HG02840 (cell line): ENCODE measurements around the gene DENND2A.
"Not testable (repeated sequence)": the region's sequence is repeated elsewhere in the genome, so short reads cannot be mapped to it uniquely, and the experiment has no call there.

ENCODE experiments used
- ATAC-seq: cut with Tn5 transposase; IDR thresholded peaks from one replicate; pipeline ENCODE4 v1.9.1; 2021; ENCODE audit warnings: mild to moderate bottlenecking, moderate library complexity, moderate number of reproducible peaks; ENCODE audit not compliant: unreplicated experiment, low FRiP score

Gene DENND2A

DNA sequence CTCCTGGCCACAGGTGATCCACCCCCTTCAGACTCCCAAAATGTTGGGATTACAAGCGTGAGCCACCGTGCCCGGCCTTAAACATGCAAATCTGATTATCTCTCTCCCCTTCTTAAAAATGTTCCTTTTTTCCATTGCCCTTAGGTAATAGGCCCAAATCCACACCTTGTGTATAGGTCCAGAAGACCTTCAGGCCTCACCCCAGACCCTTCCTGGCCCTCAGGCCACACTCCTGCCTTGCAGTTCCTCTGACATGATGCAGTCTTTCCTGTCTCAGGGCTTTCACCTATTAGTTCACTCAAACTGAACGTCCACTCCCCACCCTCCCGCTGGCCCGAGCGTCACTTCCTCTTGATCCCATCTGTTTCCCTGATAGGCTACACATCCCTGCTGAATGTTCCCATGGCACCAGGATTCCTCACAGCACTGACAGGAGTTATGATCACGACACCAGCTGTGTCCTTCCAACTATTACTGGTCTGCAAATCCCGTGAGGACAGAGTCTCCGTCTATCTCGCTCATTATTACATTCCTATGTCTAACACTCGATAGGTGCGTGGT lies 46.4 kb downstream of the DENND2A start:
- ATAC-seq = no peak

DNA sequence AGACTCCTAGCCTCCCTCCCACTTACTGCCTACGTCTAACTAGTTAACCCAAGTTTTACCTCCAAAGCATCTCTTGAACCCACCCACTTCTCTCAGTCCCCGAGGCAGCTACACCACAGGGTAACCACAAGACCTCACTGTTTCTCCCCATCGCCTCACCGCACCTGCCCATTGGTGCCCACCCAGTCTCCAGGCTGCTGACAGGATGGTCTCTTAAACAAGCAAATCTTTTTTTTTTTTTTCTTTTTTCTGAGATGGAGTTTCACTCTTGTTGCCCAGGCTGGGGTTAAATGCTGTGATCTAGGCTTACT lies 47.0 kb downstream of the DENND2A start:
- no peak for ATAC-seq

DNA sequence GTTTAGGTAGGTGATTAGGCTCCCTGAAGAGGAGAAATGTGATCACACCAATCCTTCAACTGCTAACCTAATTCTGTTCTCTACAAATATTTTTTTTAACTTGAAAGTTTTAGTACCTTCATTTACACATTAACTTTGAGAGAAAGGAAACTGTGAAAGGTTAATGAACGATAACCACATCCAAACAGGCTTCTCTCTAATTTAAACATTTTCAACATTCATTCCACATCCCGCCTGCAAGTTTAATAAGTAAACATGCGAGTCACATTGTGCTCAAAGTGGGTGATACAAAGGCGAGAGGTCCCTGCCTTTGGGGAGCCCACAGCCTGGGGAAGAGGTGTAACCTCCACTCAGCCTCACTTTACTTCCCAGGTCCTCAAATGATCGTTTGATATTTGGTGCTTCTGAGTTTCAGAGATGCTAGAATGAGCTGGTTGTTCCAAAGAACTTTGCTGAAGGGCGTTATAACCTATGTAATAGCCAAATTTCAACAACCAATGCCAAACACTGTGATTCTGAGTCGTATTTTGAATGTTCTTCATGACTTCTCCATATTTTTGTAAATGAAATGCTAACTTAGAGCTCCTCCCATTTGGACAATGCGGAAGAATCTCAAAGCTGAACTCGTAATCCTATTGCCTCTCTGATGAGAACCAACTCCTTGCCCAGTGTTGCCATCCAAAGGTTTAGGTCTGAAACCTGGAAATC lies 47.5 kb downstream of the DENND2A start:
- no peak for ATAC-seq

DNA sequence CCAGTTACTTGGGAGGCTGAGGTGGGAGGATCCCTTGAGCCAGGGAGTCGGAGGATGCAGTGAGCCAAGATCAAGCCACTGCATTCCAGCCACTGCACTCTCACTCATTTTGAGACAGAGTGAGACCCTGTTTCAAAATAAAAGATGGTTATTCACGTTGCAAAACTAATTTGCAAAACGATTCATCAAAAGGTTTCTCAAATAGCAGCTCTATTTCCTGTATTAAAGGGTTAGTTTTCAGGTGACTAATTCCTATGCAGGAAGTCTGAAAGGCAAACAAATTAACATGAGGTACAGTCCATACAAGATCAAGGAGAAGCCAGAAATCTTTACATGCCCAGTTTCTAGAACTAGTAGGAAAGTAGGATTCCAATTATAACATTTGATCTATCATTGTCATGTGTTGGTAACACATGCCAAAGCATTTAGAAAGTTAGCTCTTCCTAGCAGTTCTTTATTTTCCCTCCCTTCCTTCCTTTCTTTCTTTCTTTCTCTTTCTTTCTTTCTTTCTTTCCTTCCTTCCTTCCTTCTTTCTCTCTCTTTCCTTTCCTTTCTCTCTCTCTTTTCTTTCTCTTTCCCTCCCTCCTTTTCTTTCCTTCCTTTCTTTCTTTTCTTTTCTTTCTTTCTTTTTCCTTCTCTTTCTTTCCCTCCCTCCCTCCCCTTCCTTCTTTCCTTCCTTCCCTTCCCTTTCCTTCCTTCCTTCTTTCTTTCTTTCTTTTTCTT lies 49.3 kb downstream of the DENND2A start:
- no peak for ATAC-seq

DNA sequence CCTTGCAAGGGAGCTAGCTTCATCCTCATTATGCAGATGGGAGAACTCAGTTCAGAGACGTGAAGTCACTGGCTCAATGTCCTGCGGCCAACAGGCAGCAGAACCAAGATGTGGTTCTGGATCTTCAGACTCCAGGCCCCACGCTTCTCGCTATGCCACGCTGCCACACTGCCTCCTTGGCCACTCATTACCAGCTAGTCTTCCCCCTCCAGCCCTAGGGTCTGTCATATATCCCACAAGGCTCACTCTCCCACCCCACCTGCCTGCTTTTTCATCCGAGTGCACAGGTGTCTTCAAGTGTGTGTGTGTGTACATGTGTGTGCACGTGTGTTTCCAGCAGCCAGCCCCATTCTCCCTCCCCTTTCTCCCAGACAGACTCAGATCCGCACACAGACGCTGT lies 53.4 kb downstream of the DENND2A start:
- ATAC-seq = no peak

DNA sequence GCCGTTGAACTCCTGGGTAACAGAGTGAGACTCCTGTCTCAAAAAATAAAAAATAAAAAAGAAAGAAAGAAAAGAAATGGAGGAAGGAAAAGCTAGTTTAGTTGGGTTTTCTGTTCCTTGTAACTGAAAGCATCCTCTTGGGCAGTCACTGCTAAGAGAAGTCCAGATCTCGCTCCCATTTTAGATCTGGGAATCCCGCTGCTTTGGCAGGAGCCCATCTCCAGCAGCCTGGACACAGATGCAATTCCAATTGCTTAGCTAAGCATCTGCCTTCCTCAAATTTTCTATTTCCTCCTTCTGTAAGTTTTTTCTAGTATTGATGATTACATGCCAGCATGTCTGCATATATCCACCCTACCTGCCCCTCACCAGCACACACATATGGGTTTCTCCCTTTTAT lies 54.1 kb downstream of the DENND2A start:
- ATAC-seq = no peak

DNA sequence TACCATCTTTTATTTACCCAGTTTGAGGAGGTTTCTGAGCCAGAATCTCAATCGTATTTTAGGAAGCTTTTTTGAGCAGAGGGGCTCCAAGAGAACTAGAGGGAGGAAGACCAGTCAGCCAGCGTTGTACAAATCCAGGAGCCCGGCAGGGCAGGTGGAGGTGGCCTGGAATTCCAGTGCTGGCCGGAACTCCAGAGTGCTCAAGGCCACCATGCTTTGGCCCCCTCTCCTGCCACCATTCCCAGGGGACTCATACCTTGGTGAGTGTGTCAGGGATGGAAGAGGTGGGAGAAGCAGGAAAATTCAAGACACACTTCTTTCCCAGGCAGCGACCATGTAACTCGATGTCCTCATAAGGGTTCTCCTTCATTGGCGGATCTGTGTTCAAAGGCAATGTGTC lies 55.3 kb downstream of the DENND2A start:
- no peak for ATAC-seq

DNA sequence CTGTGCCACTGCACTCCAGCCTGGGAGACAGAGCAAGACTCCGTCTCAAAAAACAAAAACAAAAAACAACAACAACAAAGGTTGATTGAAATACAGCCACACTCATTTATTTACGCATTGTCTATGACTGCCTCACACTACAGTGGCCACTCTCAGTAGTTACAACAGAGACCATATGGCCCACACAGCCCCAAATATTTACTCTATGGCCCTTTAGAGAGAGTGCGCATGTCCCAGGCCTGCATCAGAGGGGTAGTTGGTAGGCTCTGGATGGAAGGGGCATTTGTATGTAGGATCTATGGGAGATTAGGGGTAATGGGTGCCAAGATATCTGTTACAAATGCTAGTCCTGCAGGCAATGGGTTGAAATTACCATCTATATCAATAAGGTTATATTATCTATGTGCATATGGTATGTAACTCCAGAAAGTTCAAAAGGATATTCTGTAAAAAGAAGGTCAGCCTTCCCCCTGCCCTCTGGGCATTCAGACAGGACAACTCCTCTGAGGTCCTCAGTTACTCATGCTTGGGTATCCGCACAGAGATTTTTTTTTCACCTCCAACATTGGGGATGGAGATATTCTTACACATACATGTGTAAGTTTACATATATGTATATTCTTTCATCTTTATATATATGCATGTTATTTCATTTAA lies 56.3 kb downstream of the DENND2A start:
- no peak for ATAC-seq

DNA sequence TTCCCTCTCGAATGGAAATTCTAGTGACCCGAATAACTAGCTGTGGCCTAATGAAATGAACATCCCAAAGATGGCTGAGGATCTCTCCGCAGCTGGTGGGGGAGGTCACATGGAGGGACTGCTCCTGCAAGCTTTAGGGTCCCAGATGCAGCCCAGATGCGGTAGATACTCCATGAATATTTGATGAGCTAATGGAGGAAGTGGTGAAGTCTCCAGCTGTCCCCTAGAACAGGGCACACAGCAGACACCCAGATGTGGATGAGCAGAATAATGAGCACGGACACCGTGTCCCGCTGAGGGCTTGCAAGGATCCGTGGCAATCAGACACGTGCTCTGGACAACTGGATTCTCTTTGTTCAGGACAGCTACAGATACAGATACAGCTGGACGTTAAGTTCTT lies 59.2 kb downstream of the DENND2A start:
- ATAC-seq = no peak

DNA sequence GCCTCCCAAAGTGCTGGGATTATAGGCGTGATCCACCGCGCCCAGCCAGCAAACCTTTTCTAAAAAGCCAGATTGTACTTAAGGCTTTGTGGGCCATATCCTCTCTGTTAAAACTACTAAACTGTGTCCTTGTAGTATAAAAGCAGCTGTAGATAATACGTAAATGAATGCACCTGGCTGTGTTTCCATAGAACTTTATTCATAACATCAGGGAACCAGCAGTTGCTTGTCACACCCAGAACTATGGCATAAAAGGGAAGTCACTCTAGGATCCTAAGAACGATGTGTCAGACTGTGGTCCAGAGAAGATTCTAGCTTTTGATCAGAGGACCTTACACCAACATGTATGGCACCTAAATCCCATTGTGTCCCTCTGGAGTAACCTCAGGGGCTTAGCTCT lies 63.0 kb downstream of the DENND2A start:
- ATAC-seq = no peak

DNA sequence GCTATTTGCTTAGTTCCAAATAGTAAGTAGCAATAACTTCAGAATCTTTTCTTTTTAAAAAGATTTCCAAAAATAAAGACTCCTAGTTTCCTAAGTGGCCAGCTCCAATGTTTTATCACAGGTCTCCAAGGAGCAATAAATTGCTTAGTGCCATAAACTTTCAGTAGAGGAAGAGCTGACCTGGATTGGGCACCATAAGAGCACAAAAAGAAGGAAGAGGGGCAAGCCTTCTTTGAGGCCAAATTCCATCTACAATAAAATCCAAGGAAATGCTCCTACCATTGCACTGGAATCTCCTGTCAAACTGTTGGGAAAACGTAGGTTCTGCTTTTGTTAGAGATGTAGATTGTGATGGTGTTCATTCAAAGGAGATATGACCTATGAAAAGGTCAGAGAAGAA lies 64.0 kb downstream of the DENND2A start:
- no peak for ATAC-seq

DNA sequence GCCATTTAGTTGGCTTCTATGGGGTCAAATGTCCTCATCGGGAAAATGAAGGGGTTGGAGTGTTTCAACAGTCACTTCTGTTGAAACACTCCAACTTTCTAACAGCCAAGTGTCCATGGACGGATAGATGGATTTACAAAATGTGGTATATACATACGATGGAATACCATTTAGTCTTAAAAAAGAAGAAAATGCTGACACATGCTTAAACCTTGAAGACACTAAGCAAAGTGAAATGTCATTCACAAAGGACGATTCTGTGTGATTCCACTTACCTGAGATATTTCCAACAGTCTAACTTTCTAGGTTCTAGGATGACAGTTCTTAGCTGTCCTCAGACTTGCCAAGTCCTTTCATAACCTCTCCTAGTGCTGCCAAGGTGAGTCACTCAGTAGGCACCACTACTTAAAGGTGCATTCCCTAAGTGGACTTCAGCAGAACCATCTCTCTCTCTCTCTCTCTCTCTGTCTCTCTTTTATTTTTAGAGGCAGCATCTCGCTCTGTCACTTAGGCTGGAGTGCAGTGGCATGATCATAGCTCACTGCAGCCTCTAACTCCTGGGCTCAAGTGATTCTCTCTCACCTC lies 69.0 kb downstream of the DENND2A start:
- ATAC-seq = no peak

DNA sequence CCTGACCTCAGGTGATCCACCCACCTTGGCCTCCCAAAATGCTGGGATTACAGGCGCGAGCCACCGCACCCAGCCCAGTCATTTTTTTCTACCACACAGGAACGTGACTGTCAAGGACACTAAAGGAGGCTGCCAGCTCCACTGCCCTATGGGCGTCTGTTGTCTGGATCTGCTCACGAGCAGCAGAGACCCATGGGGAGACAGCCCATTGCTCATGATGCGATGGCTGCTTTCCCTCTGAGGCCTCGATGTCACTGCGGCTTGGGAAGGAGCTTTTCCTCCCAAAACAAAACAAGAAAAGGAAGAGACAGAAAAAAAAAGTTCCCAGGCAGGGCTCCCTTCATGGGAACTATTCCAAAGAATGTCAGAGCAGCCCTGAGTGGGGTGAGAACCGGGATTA lies 70.5 kb downstream of the DENND2A start:
- ATAC-seq = no peak

DNA sequence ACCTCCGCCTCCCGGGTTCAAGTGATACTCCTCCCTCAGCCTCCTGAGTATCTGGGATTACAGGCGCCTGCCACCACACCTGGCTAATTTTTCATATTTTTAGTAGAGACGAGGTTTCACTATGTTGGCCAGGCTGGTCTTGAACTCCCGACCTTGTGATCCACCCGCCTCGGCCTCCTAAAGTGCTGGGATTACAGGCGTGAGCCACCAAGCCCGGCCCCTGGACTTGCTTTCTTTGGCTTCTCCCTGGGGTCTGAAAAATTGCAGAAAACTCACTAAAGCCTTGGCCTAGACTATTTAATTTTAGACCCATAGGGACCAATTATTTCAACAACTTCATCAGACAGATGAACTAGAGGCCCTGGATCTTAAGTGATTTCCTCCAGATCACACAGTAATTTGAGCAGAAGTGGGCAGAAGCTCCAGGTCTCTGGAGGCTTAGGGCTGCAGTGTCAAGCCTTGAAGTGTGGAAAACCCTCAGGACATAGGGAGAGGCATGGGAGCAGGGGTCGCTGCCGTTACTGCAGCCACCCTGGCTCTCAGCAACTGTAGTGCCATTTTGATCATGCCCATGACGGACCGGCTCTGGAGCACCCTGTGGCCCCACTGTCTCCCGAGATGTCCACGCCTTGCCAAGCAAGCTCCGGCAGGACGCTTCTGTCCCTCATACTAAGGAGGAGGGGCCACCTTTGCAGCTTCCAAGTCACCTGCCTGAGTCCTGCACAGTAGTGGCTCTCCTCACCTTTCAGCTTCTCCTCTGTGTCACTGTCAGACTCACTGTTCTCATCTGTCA lies 72.4 kb downstream of the DENND2A start:
- ATAC-seq = no peak

DNA sequence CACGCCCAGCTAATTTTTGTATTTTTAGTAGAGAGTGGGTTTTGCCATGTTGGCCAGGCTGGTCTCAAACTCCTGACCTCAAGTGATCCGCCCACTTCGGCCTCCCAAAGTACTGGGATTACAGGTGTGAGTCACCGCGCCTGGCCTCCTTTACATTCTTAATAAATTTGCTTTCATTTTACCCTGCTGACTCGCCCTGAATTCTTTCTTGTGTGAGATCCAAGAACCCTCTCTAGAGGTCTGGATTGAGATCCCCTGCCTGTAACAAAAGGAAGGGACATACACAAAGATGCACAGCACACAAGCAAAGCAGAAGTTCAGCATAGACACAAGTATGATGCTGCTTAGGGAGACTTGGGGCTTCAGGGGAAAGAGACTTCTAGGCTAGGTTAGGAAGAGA lies 74.4 kb downstream of the DENND2A start:
- not testable (repeated sequence) for ATAC-seq

DNA sequence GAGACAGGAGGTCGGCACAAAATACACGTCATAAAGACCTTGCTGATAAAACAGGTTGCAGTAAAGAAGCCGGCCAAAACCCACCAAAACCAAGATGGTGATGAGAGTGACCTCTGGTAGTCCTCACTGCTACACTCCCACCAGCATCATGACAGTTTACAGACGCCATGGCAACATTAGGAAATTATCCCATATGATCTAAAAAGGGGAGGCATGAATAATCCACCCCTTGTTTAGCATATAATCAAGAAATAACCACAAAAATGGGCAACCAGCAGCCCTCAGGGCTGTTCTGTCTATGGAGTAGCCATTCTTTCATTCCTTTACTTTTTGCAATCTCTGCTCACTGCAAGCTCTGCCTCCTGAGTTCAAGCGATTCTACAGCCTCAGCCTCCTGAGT lies 74.9 kb downstream of the DENND2A start:
- not testable (repeated sequence) for ATAC-seq

DNA sequence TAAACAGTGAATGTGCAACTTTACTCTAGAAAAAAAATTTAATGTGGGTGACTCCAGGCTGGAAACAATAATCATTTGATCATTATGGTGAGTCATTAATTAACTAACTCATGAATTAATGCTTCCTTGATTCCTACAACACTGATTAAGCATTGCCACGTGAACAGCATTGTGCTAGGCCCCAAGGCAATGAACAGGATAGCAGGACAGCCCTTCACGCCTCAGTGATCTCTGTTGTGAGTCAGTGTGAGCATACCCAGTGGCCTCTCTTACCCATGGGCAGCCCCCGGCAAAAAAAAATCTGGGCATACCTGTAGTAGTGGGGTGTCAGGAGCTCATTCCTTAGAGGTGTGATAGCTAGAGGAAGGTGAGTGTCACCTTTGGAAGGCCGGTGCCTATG lies 76.0 kb downstream of the DENND2A start:
- no peak for ATAC-seq

DNA sequence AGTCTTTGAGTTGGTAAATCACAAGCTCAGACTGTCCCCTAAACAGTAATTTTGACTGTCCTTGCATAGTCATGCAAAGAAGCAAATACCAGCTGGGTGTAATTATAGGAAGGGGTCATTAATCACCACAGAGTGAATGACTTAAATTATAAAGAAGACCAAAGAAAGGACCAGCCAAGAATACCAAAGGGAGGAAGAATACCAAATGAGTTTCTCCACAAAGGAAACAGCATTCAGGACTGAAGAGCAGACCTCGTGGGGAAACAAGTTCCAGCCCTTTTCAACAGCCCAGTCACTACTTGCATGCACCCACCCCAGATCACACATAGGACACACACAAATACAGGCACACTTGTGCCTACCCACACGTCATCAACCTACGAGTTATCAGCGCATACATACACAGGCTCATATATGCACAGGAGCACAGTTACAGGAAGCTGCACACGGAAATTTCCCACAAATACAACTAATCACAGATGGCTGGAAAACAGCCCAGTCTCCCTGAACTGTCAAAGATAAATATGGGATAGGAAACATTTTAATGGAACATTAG lies 77.6 kb downstream of the DENND2A start:
- no peak for ATAC-seq

DNA sequence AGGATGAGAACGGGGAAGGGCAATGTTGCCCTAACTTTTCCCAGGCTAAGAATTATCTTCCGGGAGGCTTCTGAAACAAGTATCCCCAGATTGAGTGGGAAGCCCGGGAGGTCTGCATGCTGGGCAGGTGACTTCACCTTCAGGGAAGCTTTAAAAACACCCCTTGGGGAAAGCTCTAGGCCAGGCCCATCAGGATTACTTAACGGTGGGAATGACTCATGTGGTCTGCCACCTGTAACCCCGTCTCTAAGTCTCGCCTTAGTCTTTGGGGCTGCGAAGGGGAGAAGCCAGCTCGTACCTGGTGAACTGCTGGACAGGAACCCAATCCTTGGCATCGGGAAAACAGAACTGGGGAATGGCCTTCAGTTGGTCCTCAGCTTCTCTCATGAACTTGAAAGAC lies 81.2 kb downstream of the DENND2A start:
- no peak for ATAC-seq

DNA sequence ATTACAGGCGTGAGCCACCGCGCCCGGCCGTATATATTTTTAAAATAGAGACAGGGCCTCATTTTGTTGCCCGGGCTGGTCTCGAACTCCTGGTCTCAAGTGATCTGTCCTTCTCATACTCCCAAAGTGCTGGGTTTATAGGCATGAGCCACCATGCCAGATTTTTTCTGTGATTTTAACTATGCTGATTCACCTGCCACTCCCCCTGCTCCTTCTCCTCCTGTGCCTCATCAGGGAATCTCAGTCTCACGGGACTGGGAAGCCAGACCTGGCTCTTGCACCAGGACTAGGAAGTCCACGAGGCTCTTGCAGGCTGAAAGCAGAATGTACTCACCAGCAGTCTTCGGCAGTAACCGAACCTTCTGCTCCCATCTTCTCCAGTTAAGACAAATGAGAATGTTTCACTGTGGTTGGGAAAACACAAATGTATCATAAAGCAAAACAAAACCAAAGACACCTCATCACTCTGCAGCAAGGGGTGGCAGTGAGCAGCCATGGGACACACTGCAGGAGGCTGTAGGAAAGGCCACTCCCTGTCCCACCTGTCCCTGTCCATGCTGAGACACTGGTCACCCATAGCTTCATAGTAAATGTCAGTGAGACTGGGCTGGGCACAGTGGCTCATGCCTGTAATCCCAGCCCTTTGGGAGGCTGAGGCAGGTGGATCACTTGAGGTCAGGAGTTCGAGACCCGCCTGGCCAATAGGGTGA lies 82.6 kb downstream of the DENND2A start:
- no peak for ATAC-seq
